Posterior cingulate gyrus (tissue), 11 donors: ENCODE data around the gene SPA17.

Source experiments
- DNase-seq, 10 donors: peaks; one replicate each; pipeline versions ENCODE4 v3.0.0 to v3.0.0-alpha.2; 2020 to 2021; ENCODE audit warnings: mixed read lengths in 3 of 10
- intact Hi-C: fragments of 100-400 bp; cut with DNase I; formaldehyde crosslinking; loops from one replicate; pipeline ENCODE4 v1.15.1; 2023

The SPA17 gene

GRCh38 chr11:124658986-124659385 lies 14.7 kb upstream of the SPA17 start:
- no peak for DNase-seq
- intact Hi-C loops = no loop called here

GRCh38 chr11:124661553-124661952 lies 12.2 kb upstream of the SPA17 start:
- intact Hi-C loops = no loop called here

GRCh38 chr11:124662106-124662505 lies 11.6 kb upstream of the SPA17 start:
- peak in 4 of 10 donors; percentile 14 to 80 (median 45) for DNase-seq
- intact Hi-C loops = no loop called here

More at GRCh38 chr11:124661553-124661952, 12.2 kb upstream of the SPA17 start:
- DNase-seq = no peak

- intact Hi-C loops = no loop called here
Observed at GRCh38 chr11:124663861-124664260, 9.8 kb upstream of the SPA17 start.

GRCh38 chr11:124667601-124668000 lies 6.1 kb upstream of the SPA17 start:
- DNase-seq = no peak
- intact Hi-C loops = no loop called here

More at GRCh38 chr11:124663861-124664260, 9.8 kb upstream of the SPA17 start:
- no peak for DNase-seq

- DNase-seq = peak in 3 of 10 donors; percentile 28 to 49 (median 38)
- intact Hi-C loops = loop anchor here (1.0 kb wide), 2 partner anchors 94 to 168 kb away; no protein-coding TSS in a partner anchor
Observed at GRCh38 chr11:124669193-124669592, 4.5 kb upstream of the SPA17 start.

- peak in 4 of 10 donors; percentile 23 to 86 (median 78) for DNase-seq
- intact Hi-C loops = loop anchor here (5.0 kb wide), 1 partner anchor 72 kb away; no protein-coding TSS in a partner anchor
Observed at GRCh38 chr11:124670732-124671131, 3.0 kb upstream of the SPA17 start.

GRCh38 chr11:124672536-124673215 lies 1.0 kb upstream of the SPA17 start:
- DNase-seq = no peak
- intact Hi-C loops = loop anchor here (5.0 kb wide), 1 partner anchor 70 kb away; no protein-coding TSS in a partner anchor

- intact Hi-C loops = loop anchor here (5.0 kb wide), 1 partner anchor 68 kb away; no protein-coding TSS in a partner anchor
- DNase-seq = no peak
Observed at GRCh38 chr11:124674168-124674517, 439 bp downstream of the SPA17 start.

- no peak for DNase-seq
- intact Hi-C loops = loop anchor here (5.0 kb wide), 1 partner anchor 68 kb away; no protein-coding TSS in a partner anchor
Observed at GRCh38 chr11:124674571-124674970, 867 bp downstream of the SPA17 start.

- DNase-seq = no peak
- intact Hi-C loops = no loop called here
Observed at GRCh38 chr11:124676386-124676785, 2.7 kb downstream of the SPA17 start.

GRCh38 chr11:124678416-124678815 lies 4.7 kb downstream of the SPA17 start:
- no peak for DNase-seq
- intact Hi-C loops = no loop called here

GRCh38 chr11:124681421-124681820 lies 7.7 kb downstream of the SPA17 start:
- no peak for DNase-seq
- intact Hi-C loops = no loop called here

GRCh38 chr11:124682443-124682842 lies 8.7 kb downstream of the SPA17 start:
- intact Hi-C loops = no loop called here
- no peak for DNase-seq

- no peak for DNase-seq
- intact Hi-C loops = no loop called here
Observed at GRCh38 chr11:124693142-124693541, 19.4 kb downstream of the SPA17 start.

GRCh38 chr11:124699547-124699946 lies 25.8 kb downstream of the SPA17 start:
- DNase-seq = no peak
- intact Hi-C loops = no loop called here

GRCh38 chr11:124700028-124700427 lies 26.3 kb downstream of the SPA17 start:
- intact Hi-C loops = no loop called here
- DNase-seq = no peak

- intact Hi-C loops = no loop called here
- no peak for DNase-seq
Observed at GRCh38 chr11:124707829-124708228, 34.1 kb downstream of the SPA17 start.

GRCh38 chr11:124712392-124712791 lies 38.7 kb downstream of the SPA17 start:
- no peak for DNase-seq
- intact Hi-C loops = no loop called here

GRCh38 chr11:124716591-124716990 lies 42.9 kb downstream of the SPA17 start:
- DNase-seq = no peak
- intact Hi-C loops = no loop called here

GRCh38 chr11:124717421-124717785 lies 43.7 kb downstream of the SPA17 start:
- intact Hi-C loops = no loop called here
- no peak for DNase-seq
